GM23338 (cell line): ENCODE results near the gene OR5D16. TPM values are rescaled to one million over a fixed set of nuclear protein-coding genes. Genes with fewer than 3 reads are reported as not detected.

Source experiments
- ATAC-seq: fragments of 200-7000 bp; cut with Tn5 transposase; 3 replicates; pipeline ENCODE4 v1.9.1; 2020
- DNase-seq: peaks from one replicate; pipeline ENCODE4 v3.0.0-alpha.2; 2015; ENCODE audit warnings: low spot score
- H2AFZ ChIP-seq: fragments of 200-600 bp; sonication (generic); 2 replicates; pipeline ENCODE4 v1.8.0; 2016; ENCODE audit warnings: antibody characterized with exemption, mild to moderate bottlenecking, moderate library complexity
- H3F3A ChIP-seq: fragments of 200-600 bp; sonication (generic); replicated peaks from 2 replicates; pipeline ENCODE4 v1.8.0; 2017; ENCODE audit warnings: antibody characterized with exemption, mixed run types, low read depth
- H3K27ac ChIP-seq: fragments of 200-600 bp; sonication (generic); 2 replicates; pipeline ENCODE4 v1.6.1; 2016; ENCODE audit warnings: low read depth
- H3K27me3 ChIP-seq: fragments of 200-600 bp; sonication (generic); 2 replicates; pipeline ENCODE4 v1.8.0; 2016; ENCODE audit warnings: mild to moderate bottlenecking, mixed run types, moderate library complexity; ENCODE audit not compliant: insufficient read depth
- H3K36me3 ChIP-seq: fragments of 200-600 bp; sonication (generic); 2 replicates; pipeline ENCODE4 v1.8.0; 2016; ENCODE audit warnings: mild to moderate bottlenecking; ENCODE audit not compliant: insufficient read depth
- H3K4me1 ChIP-seq: fragments of 200-600 bp; sonication (generic); 2 replicates; pipeline ENCODE4 v1.8.0; 2016; ENCODE audit warnings: mild to moderate bottlenecking, moderate library complexity; ENCODE audit not compliant: insufficient read depth
- H3K4me2 ChIP-seq: fragments of 200-600 bp; sonication (generic); 2 replicates; pipeline ENCODE4 v1.7.1; 2017; ENCODE audit warnings: mixed run types
- H3K4me3 ChIP-seq: fragments of 200-600 bp; sonication (generic); 2 replicates; pipeline ENCODE4 v1.6.1; 2016; ENCODE audit warnings: mixed run types
- H3K79me2 ChIP-seq: fragments of 200-600 bp; sonication (generic); replicated peaks from 2 replicates; pipeline ENCODE4 v1.8.0; 2017; ENCODE audit warnings: mild to moderate bottlenecking; ENCODE audit not compliant: insufficient read depth
- H3K9me2 ChIP-seq: fragments of 200-600 bp; sonication (generic); 2 replicates; pipeline ENCODE4 v1.8.0; 2017; ENCODE audit not compliant: insufficient read depth
- H4K20me1 ChIP-seq: fragments of 200-600 bp; sonication (generic); replicated peaks from 2 replicates; pipeline ENCODE4 v1.8.0; 2017; ENCODE audit warnings: mild to moderate bottlenecking; ENCODE audit not compliant: insufficient read depth
- H3K27ac Mint-ChIP-seq: 2 replicates; pipeline ENCODE4 v1.8.0; 2020; ENCODE audit warnings: inconsistent platforms, mild to moderate bottlenecking, moderate library complexity, mixed read lengths
- H3K27me3 Mint-ChIP-seq: 3 replicates; pipeline ENCODE4 v1.8.0; 2022; ENCODE audit warnings: low read depth, mild to moderate bottlenecking, moderate library complexity, mixed read lengths, inconsistent platforms; ENCODE audit not compliant: insufficient read depth, poor library complexity
- H3K36me3 Mint-ChIP-seq: 3 replicates; pipeline ENCODE4 v1.8.0; 2021; ENCODE audit warnings: low read depth, mild to moderate bottlenecking, inconsistent platforms, moderate library complexity, mixed read lengths
- H3K4me1 Mint-ChIP-seq: 3 replicates; pipeline ENCODE4 v1.8.0; 2020; ENCODE audit warnings: mild to moderate bottlenecking, inconsistent platforms, mixed read lengths
- H3K4me3 Mint-ChIP-seq: 3 replicates; pipeline ENCODE4 v1.8.0; 2021; ENCODE audit warnings: moderate library complexity, mild to moderate bottlenecking, inconsistent platforms, mixed read lengths
- H3K9me3 Mint-ChIP-seq: 3 replicates; pipeline ENCODE4 v1.8.0; 2020; ENCODE audit warnings: moderate library complexity, mild to moderate bottlenecking, inconsistent platforms, mixed read lengths
- CTCF ChIP-seq, 2 experiments: fragments of 200-600 bp in 1 of 2; sonication (generic) in 1 of 2; conservative IDR thresholded peaks; 2 replicates each; pipeline versions ENCODE4 v1.5.1 to v1.6.1; 2016 to 2017; ENCODE audit warnings: antibody characterized with exemption in 2 of 2, low read depth in 2 of 2, mild to moderate bottlenecking in 2 of 2, moderate library complexity in 1 of 2
- ETS1 ChIP-seq: IDR thresholded peaks from 2 replicates; pipeline ENCODE4 v1.6.1; 2016; ENCODE audit warnings: antibody characterized with exemption
- EZH2 ChIP-seq: fragments of 200-600 bp; sonication (generic); IDR thresholded peaks from one replicate; pipeline ENCODE4 v1.8.0; 2017; ENCODE audit warnings: antibody characterized with exemption, mild to moderate bottlenecking, low read depth; ENCODE audit not compliant: unreplicated experiment
- JUNB ChIP-seq: IDR thresholded peaks from one replicate; pipeline ENCODE4 v1.6.1; 2016; ENCODE audit warnings: antibody characterized with exemption; ENCODE audit not compliant: unreplicated experiment
- NANOG ChIP-seq: IDR thresholded peaks from 2 replicates; pipeline ENCODE4 v1.6.1; 2016; ENCODE audit warnings: antibody characterized with exemption, borderline replicate concordance
- POLR2AphosphoS5 ChIP-seq: IDR thresholded peaks from 2 replicates; pipeline ENCODE4 v1.6.1; 2016; ENCODE audit warnings: antibody characterized with exemption, low read depth
- REST ChIP-seq: IDR thresholded peaks from one replicate; pipeline ENCODE4 v1.6.1; 2018; ENCODE audit warnings: antibody characterized with exemption; ENCODE audit not compliant: unreplicated experiment
- ZNF331 ChIP-seq: fragments of 250-450 bp; sonication (Bioruptor Pico); IDR thresholded peaks from 2 replicates; pipeline ENCODE4 v1.5.0; 2020; ENCODE audit warnings: low read depth, mild to moderate bottlenecking, moderate library complexity
- ZNF462 ChIP-seq: fragments of 250-450 bp; sonication (Bioruptor Pico); IDR thresholded peaks from 2 replicates; pipeline ENCODE4 v1.5.0; 2020; ENCODE audit warnings: mild to moderate bottlenecking, moderate library complexity
- polyA plus RNA-seq: library from polyadenylated mRNA; unstranded; fragments of >200 nt; fragmentation: Nextera tagmentation; extraction: Ambion mirVana; gene quantifications from 2 replicates; pipeline ENCODE4 v1.2.1, GENCODE V29; 2016
- total RNA-seq: library from RNA; depleted of rRNA; stranded (reverse); fragments of >200 nt; shearing (Covaris generic); gene quantifications from 2 replicates; pipeline ENCODE4 v1.2.3, GENCODE V29; 2014

OR5D16 gene
- total and polyA plus RNA-seq, 2 experiments from 2014 or later = not detected

GRCh38 chr11:55852141-55852540 is 13.6 kb downstream of the OR5D16 start (continued):
- TF ChIP-seq ZNF462 (CRISPR knock-in tag) = no peak

- Histone ChIP-seq H3K4me1 (no peaks in the 10 kb centered on the region), H4K20me1 (no peaks in the 10 kb centered on the region), H3K79me2 (no peaks in the 10 kb centered on the region), H3K4me3 (no peak overlapping the region), H3F3A (no peaks in the 10 kb centered on the region), H3K9me2 (no peaks in the 10 kb centered on the region), H2AFZ (no peak overlapping the region), H3K4me2 (no peak overlapping the region), H3K36me3 (0 out of 2 replicates have a peak, but pooled peaks cover 2% of the 10 kb centered on the region), H3K27ac (no peak overlapping the region), H3K27me3 (no peaks in the 10 kb centered on the region)
- Mint-ChIP-seq H3K27ac (no peak overlapping the region), H3K4me3 (no peak overlapping the region), H3K9me3 (peaks cover 87% of the 10 kb centered on the region), H3K4me1 (no peaks in the 10 kb centered on the region), H3K27me3 (no peaks in the 10 kb centered on the region), H3K36me3 (peaks cover 20% of the 10 kb centered on the region; the same call in 2 of the 3 replicates)
- ATAC-seq (no peak), DNase-seq (no peak)
- TF ChIP-seq CTCF (conservative IDR thresholded peaks at IDR 0.05; ENCODE audit: low read depth in 2 of 2) (no peak), ETS1 (no peak), ZNF331 (CRISPR knock-in tag) (no peak), POLR2AphosphoS5 (no peak), NANOG (no peak), EZH2 (no peak), REST (no peak), JUNB (no peak)
These were observed 16.2 kb downstream of the OR5D16 start for GRCh38 chr11:55854704-55855103.
